Mucosa of descending colon (tissue), 3 donors: ENCODE measurements around the gene TMEM150C. TPM values are rescaled to one million over a fixed set of nuclear protein-coding genes. Genes with fewer than 3 reads are reported as not detected.

Experiments
- ATAC-seq: fragments of 200-7000 bp; cut with Tn5 transposase; one replicate; pipeline ENCODE4 v1.9.1; 2020; ENCODE audit warnings: mild to moderate bottlenecking, moderate library complexity
- DNase-seq, 3 donors: peaks; one replicate each; pipeline ENCODE4 v3.0.0-alpha.2; 2020
- H3K36me3 ChIP-seq: fragments of 200-600 bp; one replicate; pipeline ENCODE4 v1.8.0; 2021; ENCODE audit warnings: low read depth, mild to moderate bottlenecking
- H3K4me1 ChIP-seq: fragments of 200-600 bp; one replicate; pipeline ENCODE4 v1.8.0; 2021; ENCODE audit warnings: low read depth, mild to moderate bottlenecking
- H3K4me3 ChIP-seq: fragments of 200-600 bp; one replicate; pipeline ENCODE4 v1.8.0; 2021; ENCODE audit warnings: mild to moderate bottlenecking
- H3K9me3 ChIP-seq: fragments of 200-600 bp; one replicate; pipeline ENCODE4 v1.8.0; 2021; ENCODE audit warnings: mild to moderate bottlenecking
- CTCF ChIP-seq: fragments of 200-600 bp; IDR thresholded peaks from one replicate; pipeline ENCODE4 v1.8.0; 2022; ENCODE audit warnings: antibody characterized with exemption, mild to moderate bottlenecking
- intact Hi-C, 2 donors: fragments of 100-400 bp; cut with DNase I in 1 of 2; cut with micrococcal nuclease in 1 of 2; formaldehyde crosslinking; loops; one replicate each; pipeline versions ENCODE4 v1.11.0 to v1.11.1; 2022; cut with DNase I, micrococcal nuclease
- total RNA-seq, 3 donors: library from RNA; stranded (reverse); fragmentation: NEBNext Ultra II Directional in 2 of 3; extraction: Animal tissue kit (Norgen Biotek cat#: 25700) in 2 of 3; gene quantifications; one replicate each; pipeline versions ENCODE4 v1.2.1 to v1.2.4, GENCODE V29; 2021 to 2023
- donor health status: DM: no; HTN: no; CAD: no; lungs with moderate emphysema.
- donor health status: DM: no; HTN: no; CAD: no.
- donor health status: DM: no; HTN: yes; CAD: no.

The TMEM150C gene
- total RNA-seq, 3 donors from 2014 or later: 1.6 to 9.4 (median 3.4) TPM

GRCh38 chr4:82439088-82439487, 122.7 kb downstream of the TMEM150C start:
- no peak for TF ChIP-seq CTCF
- Histone ChIP-seq H3K4me1 (no peaks in the 10 kb centered on the region), H3K36me3 (no peaks in the 10 kb centered on the region), H3K9me3 (no peaks in the 10 kb centered on the region), H3K4me3 (no peak overlapping the region)
- DNase-seq (no peak), ATAC-seq (no peak)
- intact Hi-C loops: no loop called here

- intact Hi-C loops: no loop called here
- DNase-seq (no peak), ATAC-seq (no peak)
- no peaks in the 10 kb centered on the region for H3K36me3 ChIP-seq
- no peak for TF ChIP-seq CTCF
- no peaks in the 10 kb centered on the region for H3K9me3 ChIP-seq
- no peak overlapping the region for H3K4me3 ChIP-seq
- no peaks in the 10 kb centered on the region for H3K4me1 ChIP-seq
Measured at GRCh38 chr4:82437285-82438005, 124.3 kb downstream of the TMEM150C start.

- intact Hi-C loops: no loop called here
- no peak overlapping the region for H3K4me3 ChIP-seq
- ATAC-seq: no peak
- TF ChIP-seq CTCF: no peak
- H3K9me3 ChIP-seq: no peaks in the 10 kb centered on the region
- no peak for DNase-seq
- no peaks in the 10 kb centered on the region for H3K36me3 ChIP-seq
- H3K4me1 ChIP-seq: peaks cover 2% of the 10 kb centered on the region
Measured at GRCh38 chr4:82436780-82437179, 125.0 kb downstream of the TMEM150C start.

GRCh38 chr4:82436130-82436529, 125.7 kb downstream of the TMEM150C start:
- Histone ChIP-seq H3K36me3 (no peaks in the 10 kb centered on the region), H3K9me3 (no peaks in the 10 kb centered on the region), H3K4me3 (no peak overlapping the region), H3K4me1 (peaks cover 7% of the 10 kb centered on the region)
- DNase-seq: no peak
- intact Hi-C loops: no loop called here
- ATAC-seq: no peak
- TF ChIP-seq CTCF: no peak

GRCh38 chr4:82434949-82435348, 126.8 kb downstream of the TMEM150C start:
- no peak for DNase-seq
- TF ChIP-seq CTCF: no peak
- Histone ChIP-seq H3K36me3 (no peaks in the 10 kb centered on the region), H3K4me1 (peaks cover 7% of the 10 kb centered on the region), H3K9me3 (no peaks in the 10 kb centered on the region), H3K4me3 (no peak overlapping the region)
- intact Hi-C loops: no loop called here
- ATAC-seq: no peak
